ENCODE measurements around the gene ATP13A4. TPM values are rescaled to one million over a fixed set of nuclear protein-coding genes. Genes with fewer than 3 reads are reported as not detected.

Gene ATP13A4
- total and polyA plus RNA-seq, 7 experiments from 2014 or later, result 0.12 to 3.3 (median 1.4) TPM; not detected in 1

DNA sequence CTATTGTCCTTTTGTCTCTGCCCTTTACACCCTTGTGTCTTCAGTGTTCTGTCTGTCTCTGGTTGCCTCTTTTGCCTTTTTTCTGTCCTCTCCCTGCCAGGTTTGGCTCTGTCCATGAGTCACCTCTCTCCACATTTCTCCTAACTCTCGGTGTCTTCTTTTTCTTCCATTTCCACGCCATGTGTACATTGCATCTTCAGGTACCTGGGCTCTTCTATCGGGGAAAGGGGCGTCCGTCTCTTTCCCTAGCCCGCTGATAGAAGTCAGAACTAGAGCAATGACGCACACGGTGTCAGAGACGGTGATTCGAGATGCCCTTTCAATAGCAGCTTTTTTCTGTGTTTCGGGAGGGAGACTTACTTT is 39.0 kb upstream of the ATP13A4 start:
- peak overlapping the region; percentile 82 for H3K27ac ChIP-seq (ENCODE audit: low read depth, low read length)
- H3K9me3 Mint-ChIP-seq, result no peaks in the 10 kb centered on the region
- POLR2A ChIA-PET, result no interaction called here
- peaks cover 8 to 18% (median 11%) of the 10 kb centered on the region in 5 donors for H3K36me3 Mint-ChIP-seq
- H3K4me1 Mint-ChIP-seq, result peaks cover 44 to 75% (median 64%) of the 10 kb centered on the region in 7 donors
- peak overlapping the region; percentile 93 to 98 (median 96) for H3K4me3 Mint-ChIP-seq
- peak overlapping the region; percentile 92 to 98 (median 95) for H3K27ac Mint-ChIP-seq
- H3K4me3 ChIP-seq (ENCODE audit: low read length), result peak overlapping the region; percentile 78
- CTCF ChIA-PET, result no interaction called here
- ATAC-seq, result peak; percentile 57
- intact Hi-C loops (cut with micrococcal nuclease), result loop anchor here (1.0 to 10.0 kb wide), 8 partner anchors 12 to 1079 kb away; partner anchors contain the start of genes HES1 (in 2 of the 2), MB21D2 (in 2 of the 2), ATP13A3 (in 1 of the 2) and LSG1 (in 1 of the 2)
- H3K9me3 ChIP-seq (ENCODE audit: control insufficient read depth in 2 of 3, low read length in 3 of 3), result no peaks in the 10 kb centered on the region
- peaks cover 0 to 9% (median 0%) of the 10 kb centered on the region in 3 experiments for H3K36me3 ChIP-seq (ENCODE audit: control insufficient read depth in 2 of 3, insufficient read depth in 3 of 3, low read length in 3 of 3)
- peaks cover 18 to 20% of the 10 kb centered on the region in 2 donors for H3K4me1 ChIP-seq (ENCODE audit: control insufficient read depth in 2 of 2, insufficient read depth in 2 of 2, low read length in 2 of 2)
- no peaks in the 10 kb centered on the region for H3K27me3 Mint-ChIP-seq
- H3K27me3 ChIP-seq (ENCODE audit: control insufficient read depth in 2 of 2, insufficient read depth in 2 of 2, low read length in 2 of 2), result no peaks in the 10 kb centered on the region
- peak in 8 of 9 donors; percentile 10 to 47 (median 32) for DNase-seq

DNA sequence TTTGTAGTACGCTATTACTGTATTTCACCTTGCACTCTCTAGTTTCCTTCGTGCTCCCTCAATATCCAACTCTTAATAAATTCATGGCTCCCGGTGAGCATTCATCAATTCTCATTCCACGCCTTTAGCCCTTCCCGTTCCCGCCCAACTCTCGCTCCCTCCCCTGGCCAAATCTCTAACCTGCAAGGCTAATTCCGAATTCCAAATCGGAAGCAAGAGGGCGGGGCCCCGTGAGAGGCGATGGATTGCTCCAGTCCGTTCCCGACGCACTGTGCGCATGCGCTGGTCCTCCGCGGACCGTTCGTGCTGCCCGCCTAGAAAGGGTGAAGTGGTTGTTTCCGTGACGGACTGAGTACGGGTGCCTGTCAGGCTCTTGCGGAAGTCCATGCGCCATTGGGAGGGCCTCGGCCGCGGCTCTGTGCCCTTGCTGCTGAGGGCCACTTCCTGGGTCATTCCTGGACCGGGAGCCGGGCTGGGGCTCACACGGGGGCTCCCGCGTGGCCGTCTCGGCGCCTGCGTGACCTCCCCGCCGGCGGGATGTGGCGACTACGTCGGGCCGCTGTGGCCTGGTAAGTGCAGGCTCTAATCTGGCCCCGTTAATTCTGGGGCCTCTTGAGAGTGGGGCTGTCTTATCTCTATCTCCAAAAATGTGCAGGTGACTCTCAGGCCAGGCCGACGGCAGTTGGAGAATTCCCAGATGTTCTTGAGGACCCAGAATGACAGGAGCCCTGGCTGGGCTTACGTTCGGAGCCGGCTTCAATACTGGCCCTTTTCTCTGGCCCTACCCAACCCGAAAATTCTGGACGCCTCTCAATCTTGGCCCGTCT is 38.4 kb upstream of the ATP13A4 start, which contains the start of gene OPA1:
Gene OPA1 (plus strand): TSS at position 368 of the 827 bp plus-strand sequence. CDS start 170 bp downstream, at position 538.
- peaks cover 8 to 14% (median 13%) of the 10 kb centered on the region in 5 donors for H3K36me3 Mint-ChIP-seq
- intact Hi-C loops (cut with micrococcal nuclease), result loop anchor here (1.0 to 10.0 kb wide), 8 partner anchors 12 to 1079 kb away; partner anchors contain the start of genes HES1 (in 2 of the 2), MB21D2 (in 2 of the 2), ATP13A3 (in 1 of the 2) and LSG1 (in 1 of the 2)
- ChIA-PET POLR2A (interaction anchor here (1.2 kb wide), 1 partner anchor 9 kb away, joined by 3 read pairs; no protein-coding TSS in a partner anchor), CTCF (no interaction called here)
- no peaks in the 10 kb centered on the region for H3K27me3 ChIP-seq (ENCODE audit: control insufficient read depth in 2 of 2, insufficient read depth in 2 of 2, low read length in 2 of 2)
- H3K4me3 ChIP-seq (ENCODE audit: low read length), result peak within 1 kb of the TSS; percentile 78
- peaks cover 18 to 20% of the 10 kb centered on the region in 2 donors for H3K4me1 ChIP-seq (ENCODE audit: control insufficient read depth in 2 of 2, insufficient read depth in 2 of 2, low read length in 2 of 2)
- peak; percentile 96 for ATAC-seq
- H3K9me3 ChIP-seq (ENCODE audit: control insufficient read depth in 2 of 3, low read length in 3 of 3), result no peaks in the 10 kb centered on the region
- peak within 1 kb of the TSS; percentile 93 to 98 (median 96) for H3K4me3 Mint-ChIP-seq
- peaks cover 0 to 9% (median 0%) of the 10 kb centered on the region in 3 experiments for H3K36me3 ChIP-seq (ENCODE audit: control insufficient read depth in 2 of 3, insufficient read depth in 3 of 3, low read length in 3 of 3)
- peaks cover 40 to 69% (median 58%) of the 10 kb centered on the region in 7 donors for H3K4me1 Mint-ChIP-seq
- DNase-seq, result peak; percentile 73 to 91 (median 80)
- H3K27ac Mint-ChIP-seq, result peak within 1 kb of the TSS; percentile 92 to 98 (median 95)
- H3K27me3 Mint-ChIP-seq, result no peaks in the 10 kb centered on the region
- H3K27ac ChIP-seq (ENCODE audit: low read depth, low read length), result peak within 1 kb of the TSS; percentile 82
- no peaks in the 10 kb centered on the region for H3K9me3 Mint-ChIP-seq

DNA sequence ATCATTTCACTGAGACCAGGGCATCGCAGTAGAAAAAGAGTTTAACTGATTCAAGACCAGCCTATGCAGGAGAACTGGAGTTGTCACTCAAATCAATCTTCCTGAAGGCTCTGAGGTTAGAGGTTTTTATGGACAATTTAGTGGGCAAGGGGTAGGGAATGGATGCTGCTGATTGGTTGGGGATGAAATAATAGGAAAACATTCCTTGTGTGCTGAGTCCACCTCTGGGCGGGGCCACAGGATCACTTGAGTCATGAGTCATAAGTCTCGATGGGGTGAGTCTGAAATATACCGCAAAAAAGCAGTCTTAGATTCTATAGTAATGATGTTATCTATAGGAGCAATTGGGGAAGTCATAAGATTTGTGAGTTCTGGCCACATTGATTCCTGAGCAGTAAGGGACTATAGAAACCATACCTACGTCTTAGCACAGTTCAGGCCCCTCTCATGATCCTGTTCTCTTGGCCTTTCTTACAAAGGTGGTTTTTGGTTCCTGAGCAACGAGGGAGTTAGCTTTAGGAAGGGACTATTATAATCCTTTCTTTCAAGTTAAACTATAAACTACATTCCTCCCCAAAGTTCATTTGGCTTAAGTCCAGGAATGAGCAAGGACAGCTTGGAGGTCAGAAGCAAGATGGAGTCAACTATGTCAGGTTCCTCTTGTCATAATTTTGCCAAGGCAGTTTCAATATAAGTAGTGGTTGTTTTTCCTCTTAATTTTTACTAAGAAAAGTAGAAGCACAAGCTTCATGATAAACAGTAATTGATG is 35.6 kb upstream of the ATP13A4 start:
- Histone ChIP-seq H3K4me3 (ENCODE audit: low read length) (no peak overlapping the region), H3K27ac (ENCODE audit: low read depth, low read length) (no peak overlapping the region), H3K36me3 (ENCODE audit: control insufficient read depth in 2 of 3, insufficient read depth in 3 of 3, low read length in 3 of 3) (peaks cover 0 to 9% (median 0%) of the 10 kb centered on the region in 3 experiments), H3K9me3 (ENCODE audit: control insufficient read depth in 2 of 3, low read length in 3 of 3) (no peaks in the 10 kb centered on the region), H3K27me3 (ENCODE audit: control insufficient read depth in 2 of 2, insufficient read depth in 2 of 2, low read length in 2 of 2) (no peaks in the 10 kb centered on the region), H3K4me1 (ENCODE audit: control insufficient read depth in 2 of 2, insufficient read depth in 2 of 2, low read length in 2 of 2) (peaks cover 18 to 20% of the 10 kb centered on the region in 2 donors)
- CTCF ChIA-PET, result no interaction called here
- intact Hi-C loops (cut with micrococcal nuclease), result loop anchor here (5.0 to 10.0 kb wide), 5 partner anchors 547 to 992 kb away; partner anchors contain the start of genes HES1 (in 2 of the 2), MB21D2 (in 2 of the 2) and ATP13A3 (in 1 of the 2)
- Mint-ChIP-seq H3K4me3 (peak overlapping the region in 1 of 10 donors; percentile 2), H3K9me3 (no peaks in the 10 kb centered on the region), H3K4me1 (peaks cover 27 to 46% (median 36%) of the 10 kb centered on the region in 7 donors), H3K27me3 (no peaks in the 10 kb centered on the region), H3K36me3 (peaks cover 3 to 9% (median 7%) of the 10 kb centered on the region in 5 donors), H3K27ac (no peak overlapping the region)
- POLR2A ChIA-PET, result no interaction called here
- DNase-seq (no peak), ATAC-seq (no peak)

DNA sequence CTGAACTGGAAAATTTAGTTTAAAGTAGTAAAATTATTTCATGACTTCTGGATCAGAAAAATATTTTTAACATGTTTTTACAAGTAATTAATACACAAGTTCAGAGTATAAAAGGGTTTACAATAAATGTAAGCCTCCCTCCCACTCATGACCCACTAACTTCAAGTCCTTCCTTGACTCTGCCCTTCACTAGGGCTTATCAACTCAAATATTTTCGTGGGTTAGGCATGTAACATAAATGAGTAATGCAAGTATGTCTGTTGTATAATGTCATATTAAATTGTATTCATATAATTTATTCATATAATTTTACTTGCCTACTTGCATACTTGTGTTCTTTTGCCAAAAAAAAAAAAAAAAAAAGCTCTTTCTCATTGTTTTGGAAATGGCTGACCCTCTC is 34.9 kb upstream of the ATP13A4 start:
- no peak overlapping the region for H3K27ac Mint-ChIP-seq

DNA sequence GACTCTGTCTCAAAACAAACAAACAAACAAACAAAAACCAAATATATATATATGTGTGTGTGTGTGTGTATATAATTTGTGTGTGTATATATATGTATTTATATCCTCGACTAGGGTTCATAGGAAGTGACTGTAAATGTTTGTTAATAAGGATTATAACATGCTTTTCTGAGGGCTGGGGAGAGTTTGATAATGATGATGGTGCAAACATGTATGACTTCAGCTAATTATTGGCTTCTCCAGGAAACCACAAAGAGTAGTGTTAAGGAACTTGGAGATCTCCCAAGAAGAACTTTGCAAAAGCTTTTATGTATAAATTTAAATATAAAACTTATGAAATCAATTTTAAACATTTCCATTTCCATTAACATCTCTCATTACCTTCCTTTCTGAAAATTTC is 34.4 kb upstream of the ATP13A4 start:
- ATAC-seq (no peak), DNase-seq (no peak)
- peaks cover 19 to 35% (median 25%) of the 10 kb centered on the region in 7 donors for H3K4me1 Mint-ChIP-seq
- no peaks in the 10 kb centered on the region for H3K27me3 Mint-ChIP-seq
- CTCF ChIA-PET, result no interaction called here
- H3K27me3 ChIP-seq (ENCODE audit: control insufficient read depth in 2 of 2, insufficient read depth in 2 of 2, low read length in 2 of 2), result no peaks in the 10 kb centered on the region
- peaks cover 11 to 13% of the 10 kb centered on the region in 2 donors for H3K4me1 ChIP-seq (ENCODE audit: control insufficient read depth in 2 of 2, insufficient read depth in 2 of 2, low read length in 2 of 2)
- no peaks in the 10 kb centered on the region for H3K9me3 Mint-ChIP-seq
- POLR2A ChIA-PET, result no interaction called here
- H3K27ac ChIP-seq (ENCODE audit: low read depth, low read length), result no peak overlapping the region
- no peaks in the 10 kb centered on the region for H3K9me3 ChIP-seq (ENCODE audit: control insufficient read depth in 2 of 3, low read length in 3 of 3)
- H3K27ac Mint-ChIP-seq, result no peak overlapping the region
- no peak overlapping the region for H3K4me3 ChIP-seq (ENCODE audit: low read length)
- intact Hi-C loops (cut with micrococcal nuclease), result no loop called here
- peaks cover 0 to 9% (median 0%) of the 10 kb centered on the region in 3 experiments for H3K36me3 ChIP-seq (ENCODE audit: control insufficient read depth in 2 of 3, insufficient read depth in 3 of 3, low read length in 3 of 3)
- peaks cover 3 to 9% (median 7%) of the 10 kb centered on the region in 5 donors for H3K36me3 Mint-ChIP-seq
- no peak overlapping the region for H3K4me3 Mint-ChIP-seq

More for the DNA sequence above, 34.9 kb upstream of the ATP13A4 start:
- Histone ChIP-seq H3K9me3 (ENCODE audit: control insufficient read depth in 2 of 3, low read length in 3 of 3) (no peaks in the 10 kb centered on the region), H3K27ac (ENCODE audit: low read depth, low read length) (no peak overlapping the region), H3K4me1 (ENCODE audit: control insufficient read depth in 2 of 2, insufficient read depth in 2 of 2, low read length in 2 of 2) (peaks cover 16 to 18% of the 10 kb centered on the region in 2 donors), H3K4me3 (ENCODE audit: low read length) (no peak overlapping the region), H3K36me3 (ENCODE audit: control insufficient read depth in 2 of 3, insufficient read depth in 3 of 3, low read length in 3 of 3) (peaks cover 0 to 9% (median 0%) of the 10 kb centered on the region in 3 experiments), H3K27me3 (ENCODE audit: control insufficient read depth in 2 of 2, insufficient read depth in 2 of 2, low read length in 2 of 2) (no peaks in the 10 kb centered on the region)
- DNase-seq (no peak), ATAC-seq (no peak)
- Mint-ChIP-seq H3K4me1 (peaks cover 23 to 40% (median 30%) of the 10 kb centered on the region in 7 donors), H3K27me3 (no peaks in the 10 kb centered on the region), H3K36me3 (peaks cover 3 to 9% (median 7%) of the 10 kb centered on the region in 5 donors), H3K9me3 (no peaks in the 10 kb centered on the region), H3K4me3 (peak overlapping the region in 1 of 10 donors; percentile 2)
- POLR2A ChIA-PET, result no interaction called here
- CTCF ChIA-PET, result no interaction called here
- intact Hi-C loops (cut with micrococcal nuclease), result loop anchor here (5.0 to 10.0 kb wide), 5 partner anchors 548 to 993 kb away; partner anchors contain the start of genes HES1 (in 2 of the 2), MB21D2 (in 2 of the 2) and ATP13A3 (in 1 of the 2)

DNA sequence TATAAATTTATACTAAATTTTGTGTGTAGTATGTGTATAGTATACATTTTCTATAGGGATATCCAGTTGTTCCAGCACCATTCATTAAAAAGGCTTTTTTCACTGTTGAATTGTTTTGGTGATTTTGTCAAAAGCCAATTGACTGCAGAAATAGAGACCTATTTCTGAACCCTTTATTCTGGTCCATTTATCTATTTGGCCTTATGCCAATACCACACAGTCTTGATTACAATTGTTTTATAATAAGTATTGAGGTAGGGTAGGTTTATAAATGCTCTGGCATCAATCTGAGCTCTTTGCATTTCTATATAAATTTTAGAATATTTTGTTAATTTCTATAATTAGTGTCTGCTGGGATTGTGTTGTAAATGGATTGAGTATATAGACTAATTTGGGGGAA is 31.8 kb upstream of the ATP13A4 start:
- ChIA-PET CTCF (no interaction called here), POLR2A (no interaction called here)
- DNase-seq (no peak), ATAC-seq (no peak)
- Histone ChIP-seq H3K4me1 (ENCODE audit: control insufficient read depth in 2 of 2, insufficient read depth in 2 of 2, low read length in 2 of 2) (peaks cover 0 to 1% of the 10 kb centered on the region in 2 donors), H3K4me3 (ENCODE audit: low read length) (no peak overlapping the region), H3K9me3 (ENCODE audit: control insufficient read depth in 2 of 3, low read length in 3 of 3) (no peaks in the 10 kb centered on the region), H3K36me3 (ENCODE audit: control insufficient read depth in 2 of 3, insufficient read depth in 3 of 3, low read length in 3 of 3) (no peaks in the 10 kb centered on the region), H3K27ac (ENCODE audit: low read depth, low read length) (no peak overlapping the region), H3K27me3 (ENCODE audit: control insufficient read depth in 2 of 2, insufficient read depth in 2 of 2, low read length in 2 of 2) (no peaks in the 10 kb centered on the region)
- H3K27ac Mint-ChIP-seq, result no peak overlapping the region
- no peak overlapping the region for H3K4me3 Mint-ChIP-seq
- no peaks in the 10 kb centered on the region for H3K9me3 Mint-ChIP-seq
- intact Hi-C loops (cut with micrococcal nuclease), result no loop called here
- H3K4me1 Mint-ChIP-seq, result peaks cover 0 to 12% (median 6%) of the 10 kb centered on the region in 7 donors
- H3K27me3 Mint-ChIP-seq, result no peaks in the 10 kb centered on the region
- peaks cover 3 to 9% (median 3%) of the 10 kb centered on the region in 5 donors for H3K36me3 Mint-ChIP-seq

Measured in naive thymus-derived CD4-positive, alpha-beta T cell (primary cell).